Mucosa of rectum (tissue), 2 donors: Measurements from ENCODE around the gene HLA-B.

Experiments
- H3K27ac ChIP-seq, 2 donors: one replicate each; pipeline ENCODE4 v1.7.0; 2013; ENCODE audit warnings: inconsistent platforms in 2 of 2, low read depth in 2 of 2, low read length in 2 of 2
- H3K27me3 ChIP-seq, 2 donors: one replicate each; pipeline ENCODE4 v1.7.0; 2013; ENCODE audit warnings: low read length in 2 of 2; ENCODE audit not compliant: control insufficient read depth in 2 of 2, insufficient read depth in 2 of 2
- H3K36me3 ChIP-seq, 2 donors: one replicate each; pipeline ENCODE4 v1.7.0; 2013; ENCODE audit warnings: low read length in 2 of 2; ENCODE audit not compliant: control insufficient read depth in 2 of 2, insufficient read depth in 2 of 2
- H3K4me1 ChIP-seq, 2 donors: one replicate each; pipeline ENCODE4 v1.7.0; 2013; ENCODE audit warnings: low read length in 2 of 2, mild to moderate bottlenecking in 1 of 2; ENCODE audit not compliant: control insufficient read depth in 2 of 2, insufficient read depth in 2 of 2
- H3K4me3 ChIP-seq, 2 donors: one replicate each; pipeline ENCODE4 v1.7.0; 2013; ENCODE audit warnings: low read length in 2 of 2
- H3K9ac ChIP-seq, 2 donors: one replicate each; pipeline ENCODE4 v1.7.0; 2013; ENCODE audit warnings: low read length in 2 of 2, low read depth in 1 of 2, mild to moderate bottlenecking in 1 of 2
- H3K9me3 ChIP-seq, 2 donors: one replicate each; pipeline ENCODE4 v1.7.0; 2013; ENCODE audit warnings: low read length in 2 of 2; ENCODE audit not compliant: control insufficient read depth in 2 of 2
- donor health status: healthy.
- donor health status: Normal muscosa, but diverticular disease.

Gene HLA-B

GRCh38 chr6:31354864-31355582, 2.0 kb downstream of the HLA-B start:
- Histone ChIP-seq H3K9ac (peak overlapping the region; percentile 52 to 95), H3K4me1 (peaks cover 14 to 21% of the 10 kb centered on the region in 2 donors), H3K36me3 (peaks cover 20 to 24% of the 10 kb centered on the region in 2 donors), H3K27me3 (no peaks in the 10 kb centered on the region), H3K4me3 (peak overlapping the region; percentile 78 to 81), H3K9me3 (no peaks in the 10 kb centered on the region), H3K27ac (no peak overlapping the region)

GRCh38 chr6:31354158-31354863, 2.7 kb downstream of the HLA-B start:
- no peaks in the 10 kb centered on the region for H3K9me3 ChIP-seq
- peak overlapping the region in 1 of 2 donors; percentile 95 for H3K9ac ChIP-seq
- H3K4me1 ChIP-seq: peaks cover 14 to 21% of the 10 kb centered on the region in 2 donors
- no peak overlapping the region for H3K27ac ChIP-seq
- no peaks in the 10 kb centered on the region for H3K27me3 ChIP-seq
- peaks cover 20 to 24% of the 10 kb centered on the region in 2 donors for H3K36me3 ChIP-seq
- H3K4me3 ChIP-seq: peak overlapping the region; percentile 78 to 81

GRCh38 chr6:31353384-31353945, 3.5 kb downstream of the HLA-B start:
- H3K4me3 ChIP-seq: peak overlapping the region in 1 of 2 donors; percentile 9
- H3K9me3 ChIP-seq: no peaks in the 10 kb centered on the region
- H3K9ac ChIP-seq: no peak overlapping the region
- peaks cover 20 to 24% of the 10 kb centered on the region in 2 donors for H3K36me3 ChIP-seq
- H3K27me3 ChIP-seq: no peaks in the 10 kb centered on the region
- H3K4me1 ChIP-seq: peaks cover 14 to 21% of the 10 kb centered on the region in 2 donors
- no peak overlapping the region for H3K27ac ChIP-seq

GRCh38 chr6:31352683-31353383, 4.1 kb downstream of the HLA-B start:
- no peaks in the 10 kb centered on the region for H3K27me3 ChIP-seq
- peaks cover 14 to 21% of the 10 kb centered on the region in 2 donors for H3K4me1 ChIP-seq
- peak overlapping the region in 1 of 2 donors; percentile 55 for H3K27ac ChIP-seq
- H3K4me3 ChIP-seq: no peak overlapping the region
- H3K9ac ChIP-seq: no peak overlapping the region
- peaks cover 20 to 24% of the 10 kb centered on the region in 2 donors for H3K36me3 ChIP-seq
- H3K9me3 ChIP-seq: no peaks in the 10 kb centered on the region

GRCh38 chr6:31352310-31352682, 4.7 kb downstream of the HLA-B start:
- peaks cover 20 to 24% of the 10 kb centered on the region in 2 donors for H3K36me3 ChIP-seq
- no peak overlapping the region for H3K4me3 ChIP-seq
- no peaks in the 10 kb centered on the region for H3K27me3 ChIP-seq
- H3K9ac ChIP-seq: no peak overlapping the region
- H3K4me1 ChIP-seq: peaks cover 14 to 21% of the 10 kb centered on the region in 2 donors
- peak overlapping the region in 1 of 2 donors; percentile 55 for H3K27ac ChIP-seq
- H3K9me3 ChIP-seq: no peaks in the 10 kb centered on the region

- Histone ChIP-seq H3K27ac (peak overlapping the region in 1 of 2 donors; percentile 55), H3K4me1 (peaks cover 14 to 21% of the 10 kb centered on the region in 2 donors), H3K9me3 (no peaks in the 10 kb centered on the region), H3K27me3 (no peaks in the 10 kb centered on the region), H3K9ac (no peak overlapping the region), H3K36me3 (peaks cover 20 to 24% of the 10 kb centered on the region in 2 donors), H3K4me3 (no peak overlapping the region)
Observed at GRCh38 chr6:31351401-31352309, 5.3 kb downstream of the HLA-B start.

- Histone ChIP-seq H3K4me1 (peaks cover 14 to 21% of the 10 kb centered on the region in 2 donors), H3K27ac (no peak overlapping the region), H3K27me3 (no peaks in the 10 kb centered on the region), H3K36me3 (peaks cover 20 to 24% of the 10 kb centered on the region in 2 donors), H3K9ac (no peak overlapping the region), H3K4me3 (no peak overlapping the region), H3K9me3 (no peaks in the 10 kb centered on the region)
Observed at GRCh38 chr6:31351033-31351380, 6.0 kb downstream of the HLA-B start.

- H3K4me3 ChIP-seq: no peak overlapping the region
- H3K36me3 ChIP-seq: peaks cover 15 to 21% of the 10 kb centered on the region in 2 donors
- H3K4me1 ChIP-seq: peaks cover 11 to 17% of the 10 kb centered on the region in 2 donors
- no peaks in the 10 kb centered on the region for H3K27me3 ChIP-seq
- no peaks in the 10 kb centered on the region for H3K9me3 ChIP-seq
- no peak overlapping the region for H3K27ac ChIP-seq
- H3K9ac ChIP-seq: no peak overlapping the region
Observed at GRCh38 chr6:31350196-31351032, 6.6 kb downstream of the HLA-B start.

- Histone ChIP-seq H3K4me3 (no peak overlapping the region), H3K9me3 (no peaks in the 10 kb centered on the region), H3K36me3 (peaks cover 5 to 10% of the 10 kb centered on the region in 2 donors), H3K4me1 (peaks cover under 1 to 6% of the 10 kb centered on the region in 2 donors), H3K27me3 (no peaks in the 10 kb centered on the region), H3K27ac (no peak overlapping the region), H3K9ac (no peak overlapping the region)
Observed at GRCh38 chr6:31349301-31349700, 7.7 kb downstream of the HLA-B start.
